Activated T-cell treated with anti-CD3 and anti-CD28 coated beads, Interleukin-2, amount 50 U/mL, for 4 hours (primary cell): Measurements from ENCODE around the gene KRTAP13-3. TPM values are rescaled to one million over a fixed set of nuclear protein-coding genes. Genes with fewer than 3 reads are reported as not detected.

Source experiments
- ATAC-seq, 2 donors: fragments of 200-7000 bp; cut with Tn5 transposase; one replicate each; pipeline ENCODE4 v1.10.0; 2021
- DNase-seq: peaks from one replicate; pipeline ENCODE4 v3.0.0-alpha.2; 2020
- H3K27me3 Mint-ChIP-seq: one replicate; pipeline ENCODE4 v1.8.0; 2021; ENCODE audit warnings: low read depth, mixed read lengths
- H3K36me3 Mint-ChIP-seq: one replicate; pipeline ENCODE4 v1.8.0; 2022; ENCODE audit warnings: mixed read lengths; ENCODE audit not compliant: insufficient read depth
- H3K4me1 Mint-ChIP-seq: one replicate; pipeline ENCODE4 v1.8.0; 2021; ENCODE audit warnings: low read depth, mixed read lengths
- H3K4me3 Mint-ChIP-seq: one replicate; pipeline ENCODE4 v1.8.0; 2021; ENCODE audit warnings: mild to moderate bottlenecking, moderate library complexity, mixed read lengths
- H3K9me3 Mint-ChIP-seq: one replicate; pipeline ENCODE4 v1.8.0; 2021; ENCODE audit warnings: mixed read lengths
- total RNA-seq, 3 donors: library from RNA; stranded (reverse); gene quantifications; one replicate each; pipeline ENCODE4 v1.2.1, GENCODE V29; 2021

KRTAP13-3 gene
- total RNA-seq, 3 donors from 2014 or later = not detected

GRCh38 chr21:30395731-30396130, 30.0 kb downstream of the KRTAP13-3 start, which contains the start of gene KRTAP13-1:
Gene KRTAP13-1, plus strand, starts transcription at chr21:30396031. Its CDS starts 56 bp downstream, at chr21:30396087.
- ATAC-seq (no peak), DNase-seq (no peak)
- H3K4me1 Mint-ChIP-seq = no peaks in the 10 kb centered on the region
- H3K9me3 Mint-ChIP-seq = no peaks in the 10 kb centered on the region
- H3K4me3 Mint-ChIP-seq = no peak within 1 kb of the TSS
- no peaks in the 10 kb centered on the region for H3K36me3 Mint-ChIP-seq
- peaks cover 11% of the 10 kb centered on the region for H3K27me3 Mint-ChIP-seq

- Mint-ChIP-seq H3K9me3 (no peaks in the 10 kb centered on the region), H3K4me3 (no peak overlapping the region), H3K27me3 (peaks cover 5% of the 10 kb centered on the region), H3K4me1 (no peaks in the 10 kb centered on the region), H3K36me3 (no peaks in the 10 kb centered on the region)
- ATAC-seq (no peak), DNase-seq (no peak)
These were observed 34.2 kb downstream of the KRTAP13-3 start for GRCh38 chr21:30391492-30392025.

DNA sequence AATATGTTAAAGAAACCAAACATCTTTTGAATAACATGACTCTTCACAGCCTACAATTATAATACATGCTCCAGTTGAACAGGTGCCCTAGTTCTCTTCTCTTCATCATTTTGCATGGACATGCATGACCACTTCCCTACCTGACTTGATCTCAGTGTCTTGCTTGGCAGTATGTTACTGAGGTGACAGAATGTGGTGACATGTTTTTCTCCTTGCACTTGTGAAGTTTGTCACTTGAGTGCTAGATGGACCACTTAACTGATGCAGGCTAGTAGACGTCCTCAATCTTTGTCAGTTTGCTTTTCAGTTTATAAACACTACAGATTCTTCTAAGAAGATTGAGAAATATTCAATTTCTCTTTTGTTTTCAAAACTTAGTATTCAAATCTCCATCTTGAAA, 43.5 kb downstream of the KRTAP13-3 start:
- ATAC-seq = no peak
- no peaks in the 10 kb centered on the region for H3K36me3 Mint-ChIP-seq
- H3K4me1 Mint-ChIP-seq = no peaks in the 10 kb centered on the region
- no peak for DNase-seq
- H3K9me3 Mint-ChIP-seq = no peaks in the 10 kb centered on the region
- no peaks in the 10 kb centered on the region for H3K27me3 Mint-ChIP-seq
- H3K4me3 Mint-ChIP-seq = no peak overlapping the region

Other genes with a start within 250 kb of the KRTAP13-3 start
- gene CLDN8, start 209.8 kb downstream of the KRTAP13-3 start, total RNA-seq = not detected
- not detected for gene KRTAP24-1, start 143.0 kb downstream of the KRTAP13-3 start, total RNA-seq
- gene KRTAP25-1, start 136.4 kb downstream of the KRTAP13-3 start, total RNA-seq = not detected
- gene KRTAP26-1, start 105.6 kb downstream of the KRTAP13-3 start, total RNA-seq = not detected
- not detected for gene KRTAP27-1, start 88.2 kb downstream of the KRTAP13-3 start, total RNA-seq
- not detected for gene KRTAP23-1, start 77.3 kb downstream of the KRTAP13-3 start, total RNA-seq
- not detected for gene KRTAP13-2, start 53.7 kb downstream of the KRTAP13-3 start, total RNA-seq
- not detected for gene KRTAP13-1, start 29.9 kb downstream of the KRTAP13-3 start, total RNA-seq
- gene KRTAP13-4, start 4.3 kb upstream of the KRTAP13-3 start, total RNA-seq = not detected
- gene KRTAP15-1, start 14.3 kb upstream of the KRTAP13-3 start, total RNA-seq = not detected
- not detected for gene KRTAP19-1, start 54.4 kb upstream of the KRTAP13-3 start, total RNA-seq
- not detected for gene KRTAP19-2, start 61.5 kb upstream of the KRTAP13-3 start, total RNA-seq
- gene KRTAP19-3, start 66.1 kb upstream of the KRTAP13-3 start, total RNA-seq = not detected
- not detected for gene KRTAP19-4, start 71.2 kb upstream of the KRTAP13-3 start, total RNA-seq
- gene KRTAP19-5, start 76.2 kb upstream of the KRTAP13-3 start, total RNA-seq = not detected
- gene KRTAP19-6, start 115.9 kb upstream of the KRTAP13-3 start, total RNA-seq = not detected
- not detected for gene KRTAP19-7, start 135.4 kb upstream of the KRTAP13-3 start, total RNA-seq
- not detected for gene KRTAP22-2, start 164.5 kb upstream of the KRTAP13-3 start, total RNA-seq
- gene KRTAP6-3, start 166.5 kb upstream of the KRTAP13-3 start, total RNA-seq = not detected
- gene KRTAP6-2, start 173.0 kb upstream of the KRTAP13-3 start, total RNA-seq = not detected
- not detected for gene KRTAP22-1, start 175.2 kb upstream of the KRTAP13-3 start, total RNA-seq
- gene KRTAP6-1, start 188.0 kb upstream of the KRTAP13-3 start, total RNA-seq = not detected
- not detected for gene KRTAP20-1, start 190.5 kb upstream of the KRTAP13-3 start, total RNA-seq
- gene KRTAP20-4, start 194.7 kb upstream of the KRTAP13-3 start, total RNA-seq = not detected
- gene KRTAP20-2, start 209.3 kb upstream of the KRTAP13-3 start, total RNA-seq = not detected
- gene KRTAP20-3, start 216.9 kb upstream of the KRTAP13-3 start, total RNA-seq = not detected